ENCODE data around the gene HBS1L.

The HBS1L gene

GRCh38 chr6:134995536-134995935 lies 59.1 kb downstream of the HBS1L start:
- FAIRE-seq: peak; percentile 10

GRCh38 chr6:134994431-134994830 lies 60.2 kb downstream of the HBS1L start:
- FAIRE-seq: no peak

DNA sequence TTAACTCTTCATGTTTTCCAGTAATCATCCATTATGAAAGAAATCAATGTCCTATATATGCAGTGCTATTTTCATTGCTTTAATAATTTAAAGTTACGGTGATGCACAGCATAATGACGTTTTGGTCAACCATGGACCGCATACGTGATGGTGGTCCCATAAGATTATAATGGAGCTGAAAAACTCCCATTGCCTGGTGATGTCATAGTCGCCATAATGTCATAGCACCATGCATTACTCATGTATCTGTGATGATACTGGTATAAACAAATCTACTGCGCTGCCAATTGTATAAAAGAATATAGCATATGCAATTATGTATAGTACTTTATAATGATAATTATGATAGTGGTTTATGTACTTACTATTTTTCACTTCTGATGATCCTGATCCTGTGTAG lies 62.5 kb downstream of the HBS1L start:
- FAIRE-seq: no peak

- no peak for FAIRE-seq
Observed at GRCh38 chr6:134990262-134990661, 64.4 kb downstream of the HBS1L start.

DNA sequence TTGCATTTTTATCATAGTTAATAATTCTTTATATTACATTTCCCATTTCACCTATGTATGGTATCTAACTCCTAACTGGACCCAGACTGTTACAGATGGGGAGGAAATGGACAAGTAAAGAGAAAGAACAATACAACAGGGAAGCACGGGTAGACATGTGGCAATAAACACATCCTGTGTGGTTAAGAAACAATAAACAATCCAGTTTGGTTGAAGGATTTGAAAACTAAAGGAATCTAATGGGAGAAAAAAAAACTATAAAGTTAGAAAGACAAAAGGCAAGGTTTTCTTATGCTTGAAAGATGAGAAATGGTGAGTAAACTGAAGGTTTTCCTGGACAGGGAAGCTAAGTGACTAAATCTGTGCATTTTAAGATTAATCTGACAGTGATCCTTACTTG lies 69.8 kb downstream of the HBS1L start:
- no peak for FAIRE-seq

GRCh38 chr6:134983823-134984222 lies 70.8 kb downstream of the HBS1L start:
- FAIRE-seq: no peak

DNA sequence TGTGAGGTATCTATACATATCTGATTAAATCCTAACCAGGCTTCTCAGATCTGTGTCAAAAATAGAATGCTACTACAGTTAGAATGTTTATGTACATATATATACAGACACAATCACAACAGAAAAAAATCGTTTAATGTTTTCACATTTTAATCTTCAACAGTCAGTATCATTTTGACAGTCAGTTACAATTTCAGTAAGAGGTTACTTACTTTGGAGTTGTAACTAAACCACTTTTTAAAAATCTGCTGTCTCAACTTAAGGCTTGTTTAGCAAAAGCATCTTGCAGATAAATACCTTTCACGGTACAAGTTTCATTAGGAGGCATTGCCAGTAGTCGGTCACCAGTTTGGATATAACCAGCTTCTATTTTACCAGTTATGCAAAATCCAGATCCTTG lies 72.5 kb downstream of the HBS1L start:
- no peak for FAIRE-seq

- FAIRE-seq: no peak
Observed at GRCh38 chr6:134980846-134981245, 73.8 kb downstream of the HBS1L start.

DNA sequence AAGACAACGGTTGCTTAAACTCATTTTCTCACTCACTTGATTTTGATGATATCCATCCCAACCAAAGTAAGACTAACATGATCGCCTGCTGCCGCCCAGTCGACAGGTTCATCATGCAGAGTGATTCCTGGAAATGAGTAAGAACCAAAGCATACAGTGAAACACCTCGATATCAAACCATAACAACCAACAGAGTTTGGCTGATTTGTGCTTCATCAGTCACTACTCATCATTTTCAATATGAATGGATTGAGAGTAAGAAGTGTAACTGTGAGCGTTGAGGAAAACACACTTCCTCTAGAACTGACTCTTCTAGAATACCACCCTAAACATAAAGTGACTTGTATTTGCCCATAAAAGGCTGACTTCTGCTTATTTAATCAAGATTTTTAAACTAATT lies 75.5 kb downstream of the HBS1L start:
- no peak for FAIRE-seq

GRCh38 chr6:134974370-134974769 lies 80.3 kb downstream of the HBS1L start:
- no peak for FAIRE-seq

DNA sequence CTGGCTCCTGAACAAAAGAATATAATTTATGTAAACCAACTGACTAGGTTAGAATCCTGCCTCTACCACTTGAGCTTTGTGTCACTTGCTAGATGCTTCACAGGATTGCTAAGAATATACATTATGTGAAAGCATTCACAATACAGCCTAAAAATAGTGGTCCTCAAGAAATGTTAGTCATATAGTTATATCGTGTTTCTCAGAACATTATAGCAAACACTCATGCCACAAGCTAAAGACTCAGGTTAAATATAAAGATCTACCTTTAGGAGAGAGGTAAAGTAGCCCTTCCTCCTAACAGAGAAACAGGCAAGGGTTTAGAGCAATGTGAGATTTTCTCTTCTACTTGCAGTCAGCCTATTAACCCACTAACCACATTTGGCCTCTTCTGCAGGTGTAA lies 86.9 kb downstream of the HBS1L start:
- no peak for FAIRE-seq

GRCh38 chr6:134964451-134965203 lies 90.0 kb downstream of the HBS1L start:
- FAIRE-seq: no peak

DNA sequence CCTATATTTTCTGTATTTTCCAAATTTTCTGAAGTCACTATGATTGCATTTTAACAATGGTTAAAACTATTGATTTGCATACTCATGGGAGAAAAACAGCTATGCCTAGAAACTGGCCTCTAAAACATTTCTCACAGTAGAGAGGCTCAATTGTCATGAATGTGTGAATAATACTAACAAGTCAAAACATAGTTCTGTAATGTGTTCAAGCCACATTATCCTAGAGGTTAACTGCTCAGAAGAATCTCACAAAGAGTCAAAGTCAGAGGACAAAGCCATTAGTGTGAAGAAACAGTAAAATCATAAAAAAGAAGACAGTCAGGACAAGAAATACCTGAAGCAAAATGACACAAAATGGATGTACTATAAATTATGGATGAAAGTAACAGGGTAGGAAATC lies 92.2 kb downstream of the HBS1L start:
- no peak for FAIRE-seq

DNA sequence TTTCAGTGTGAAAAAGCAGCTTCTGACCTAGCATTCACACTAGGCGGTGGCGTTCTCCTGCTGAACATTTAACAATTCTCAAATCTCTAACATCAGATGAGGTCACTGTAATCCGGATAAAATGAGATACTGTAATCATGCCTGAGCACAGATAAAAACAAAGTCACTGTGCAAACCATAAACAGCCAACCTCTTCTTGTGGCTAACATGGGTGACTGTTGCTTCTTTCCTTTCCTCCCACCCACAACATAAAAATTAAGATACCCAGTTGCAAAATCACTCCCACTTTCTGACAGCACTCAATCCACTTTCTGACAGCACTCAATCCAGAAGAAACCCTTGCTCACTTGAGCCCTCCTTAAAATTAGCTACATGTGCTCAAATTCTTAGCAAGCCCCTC lies 93.3 kb downstream of the HBS1L start:
- FAIRE-seq: no peak

GRCh38 chr6:134959603-134960002 lies 95.0 kb downstream of the HBS1L start:
- FAIRE-seq: no peak

DNA sequence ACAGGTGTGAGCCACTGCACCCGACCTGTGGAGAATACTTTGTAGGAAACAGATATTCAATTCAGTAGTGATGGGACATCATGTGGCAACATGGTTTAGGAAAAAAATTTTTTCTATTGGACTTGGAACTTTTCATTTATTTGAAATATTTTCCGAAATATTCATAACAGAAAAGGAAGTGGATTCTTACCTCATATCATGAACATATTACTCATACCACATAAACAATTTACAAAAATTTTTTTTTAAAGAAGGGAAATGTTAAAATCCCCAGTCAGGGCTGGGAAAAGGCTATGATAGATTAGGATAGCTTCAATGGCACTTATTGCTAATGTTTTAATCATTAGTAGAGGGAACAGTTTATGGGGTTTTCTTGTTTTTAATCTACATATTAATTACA lies 97.9 kb downstream of the HBS1L start:
- no peak for FAIRE-seq

DNA sequence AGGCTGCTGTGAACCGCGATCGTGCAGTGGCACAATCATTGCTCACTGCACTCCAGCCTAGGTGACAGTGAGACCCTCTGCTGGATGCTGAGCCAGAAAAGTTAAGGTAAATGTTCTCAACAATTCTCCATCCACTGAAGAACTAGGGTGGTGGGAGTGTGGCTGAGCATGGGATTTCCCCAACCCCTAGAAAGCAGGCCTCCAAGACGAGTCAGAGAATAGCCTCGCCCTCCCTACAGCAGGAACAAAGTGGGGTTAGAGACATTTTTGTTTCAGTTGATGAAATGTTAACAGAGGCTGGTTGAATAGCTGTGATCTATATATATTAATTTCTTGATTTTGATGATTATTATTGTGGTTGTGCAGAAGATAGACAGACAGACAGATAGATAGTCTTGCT lies 98.6 kb downstream of the HBS1L start:
- no peak for FAIRE-seq

DNA sequence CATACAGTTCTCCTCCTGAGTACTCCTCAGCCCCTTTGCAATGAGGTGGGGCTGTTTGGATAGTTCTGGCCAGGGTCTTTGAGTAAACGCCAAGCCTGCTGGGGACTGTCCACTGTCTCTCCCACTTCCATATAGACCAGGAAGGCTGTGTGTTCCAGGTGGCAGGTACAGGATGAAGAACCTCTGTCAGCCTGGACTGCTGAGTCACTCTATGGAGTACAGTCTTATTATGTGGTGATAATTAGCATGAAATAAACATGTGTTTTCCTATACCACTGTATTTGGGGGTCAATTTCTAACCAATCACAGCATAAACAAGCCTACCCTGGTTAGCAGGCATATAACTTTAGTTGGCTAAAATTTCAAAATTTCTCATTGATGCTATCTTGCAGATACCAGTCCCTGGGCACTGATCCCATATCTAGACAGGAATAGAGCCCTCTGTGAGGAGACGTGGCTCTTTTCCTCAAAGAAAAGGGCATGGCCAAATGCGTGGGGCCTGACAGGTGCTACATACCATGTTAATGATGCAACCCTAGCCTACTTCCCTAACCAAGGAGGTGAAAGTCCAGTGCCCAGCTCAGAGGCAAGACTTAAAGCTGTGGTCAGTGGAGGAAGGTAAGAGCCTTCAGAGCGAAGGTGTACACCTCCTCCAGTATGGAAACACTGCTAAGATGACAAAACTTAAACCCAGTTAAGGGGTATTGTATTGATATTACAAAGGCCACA lies 100.2 kb downstream of the HBS1L start:
- FAIRE-seq: no peak

- FAIRE-seq: no peak
Observed at GRCh38 chr6:134951494-134952263, 102.9 kb downstream of the HBS1L start.

DNA sequence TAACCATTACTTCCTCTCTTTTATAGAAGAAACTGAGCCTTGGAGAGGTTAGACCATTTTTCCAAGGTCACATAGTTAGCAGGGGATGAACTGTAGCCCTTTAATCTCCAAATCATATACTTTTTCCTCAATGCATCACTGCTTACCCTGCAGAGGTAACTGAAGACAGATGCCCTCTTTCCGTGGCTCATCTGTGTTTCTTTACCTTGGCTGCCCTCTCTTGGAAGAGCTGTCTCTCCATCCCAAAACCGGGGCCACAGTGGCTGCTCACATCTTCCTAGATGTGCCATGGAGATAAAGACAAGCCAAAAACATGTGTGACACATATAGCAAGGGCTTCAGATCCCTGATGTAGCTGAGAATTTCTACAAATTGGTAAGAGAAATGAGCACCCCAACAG lies 104.1 kb downstream of the HBS1L start:
- FAIRE-seq: no peak

DNA sequence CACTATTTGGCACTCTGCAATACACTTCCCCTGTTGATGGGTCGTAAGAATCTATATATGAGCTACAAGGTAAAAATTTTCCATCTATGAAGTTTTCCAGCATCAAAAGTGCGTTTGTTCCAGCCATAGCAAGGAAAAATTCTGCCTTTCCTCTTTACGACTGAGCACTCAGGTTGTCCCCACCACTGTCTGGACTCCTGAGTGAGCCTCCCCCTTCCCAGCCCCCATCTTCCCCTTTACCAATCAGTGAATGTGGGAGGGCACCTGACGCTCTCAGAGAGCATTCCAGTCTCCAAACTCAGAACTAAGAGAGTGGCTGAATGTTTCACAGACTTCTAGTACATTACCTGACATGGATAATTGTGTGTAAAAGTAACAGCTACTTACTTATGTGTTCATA lies 104.7 kb downstream of the HBS1L start, which contains the start of gene ALDH8A1:
Gene ALDH8A1, minus strand, starts transcription at position 175 of the 400 bp plus-strand sequence. Its CDS starts 48 bp downstream, at position 127.
- FAIRE-seq: no peak

DNA sequence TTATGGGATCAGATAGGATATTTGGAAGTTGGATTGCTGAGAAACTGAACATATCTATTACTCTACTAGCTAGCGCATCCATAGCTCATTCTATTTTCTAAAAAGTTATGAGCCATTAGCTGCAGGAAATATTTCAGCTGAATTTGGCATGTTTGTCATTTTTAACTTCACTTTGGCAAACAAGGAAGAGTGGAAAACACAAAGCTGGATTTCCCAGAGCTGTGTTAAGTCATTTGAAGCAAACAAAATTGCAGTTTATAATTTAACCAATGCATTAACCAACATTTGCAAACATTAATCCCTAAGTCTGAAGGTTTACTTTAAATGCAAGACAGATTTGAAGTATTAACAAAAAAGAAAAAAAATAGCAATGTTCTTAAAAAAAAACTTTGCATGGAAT lies 105.9 kb downstream of the HBS1L start:
- no peak for FAIRE-seq

GRCh38 chr6:134948142-134948541 lies 106.5 kb downstream of the HBS1L start:
- FAIRE-seq: no peak

GRCh38 chr6:134945045-134945444 lies 109.6 kb downstream of the HBS1L start:
- FAIRE-seq: no peak
